Stimulated activated naive CD4-positive, alpha-beta T cell treated with Interleukin-2 at 50 U/mL for 16 hours (primary cell): ENCODE measurements around the gene SKP1.

ENCODE experiments used
- DNase-seq: peaks from one replicate; lab custom pipeline; 2025; lab: John Stamatoyannopoulos, UW

Gene SKP1

DNA sequence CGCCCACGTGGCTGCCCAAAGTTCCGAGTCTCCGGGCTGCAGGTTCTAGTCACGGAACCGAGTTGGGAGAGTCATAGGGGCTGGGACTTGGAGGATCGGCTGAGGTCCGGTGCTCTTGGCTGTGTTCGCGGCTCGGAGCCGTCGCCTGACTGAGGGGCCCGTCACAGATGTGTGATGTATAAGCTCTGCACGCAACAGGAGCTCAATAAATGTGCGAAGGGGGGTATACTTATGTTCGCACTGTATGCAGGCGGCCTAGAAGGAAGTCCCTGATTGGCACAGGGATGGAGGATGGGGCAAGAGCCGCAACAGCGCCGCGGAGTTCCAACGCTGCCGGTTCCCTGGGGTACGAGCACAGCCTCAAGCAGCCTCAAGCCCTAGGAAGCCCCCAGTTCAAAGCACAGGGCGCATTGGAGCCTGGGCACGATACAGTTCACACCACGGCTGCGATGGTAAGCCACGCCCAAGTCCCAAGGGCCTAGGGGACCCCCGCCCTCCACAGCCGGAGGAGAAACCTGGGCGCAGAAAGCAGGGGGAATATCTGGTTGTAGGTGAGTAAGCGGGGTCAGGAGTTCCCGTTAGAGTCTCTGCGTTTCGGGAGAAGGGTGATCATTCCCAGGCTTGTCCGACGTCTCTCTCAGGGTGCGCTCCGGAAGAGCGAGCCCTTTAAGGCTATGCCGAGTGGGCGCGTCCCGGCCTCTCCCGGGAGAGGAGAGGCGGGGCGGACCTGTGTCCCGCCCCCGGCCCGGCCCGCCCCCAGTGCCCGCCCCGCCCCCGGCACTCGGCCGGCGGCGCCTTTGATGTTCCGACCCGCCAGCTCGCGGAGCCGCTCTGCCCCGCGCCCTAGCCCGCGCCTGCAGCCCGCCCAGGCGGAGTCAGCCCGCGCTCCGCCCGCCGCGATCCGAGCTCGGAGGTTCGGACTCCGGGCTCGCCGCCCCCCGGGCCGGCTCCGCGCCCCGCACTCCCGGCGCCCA, 62.6 kb downstream of the SKP1 start, which contains the start of gene TCF7:
TSS of gene TCF7 (plus strand) at position 780 of the 974 bp plus-strand sequence. CDS start 226 bp downstream, outside the sequence.
- peak; percentile 64 for DNase-seq

DNA sequence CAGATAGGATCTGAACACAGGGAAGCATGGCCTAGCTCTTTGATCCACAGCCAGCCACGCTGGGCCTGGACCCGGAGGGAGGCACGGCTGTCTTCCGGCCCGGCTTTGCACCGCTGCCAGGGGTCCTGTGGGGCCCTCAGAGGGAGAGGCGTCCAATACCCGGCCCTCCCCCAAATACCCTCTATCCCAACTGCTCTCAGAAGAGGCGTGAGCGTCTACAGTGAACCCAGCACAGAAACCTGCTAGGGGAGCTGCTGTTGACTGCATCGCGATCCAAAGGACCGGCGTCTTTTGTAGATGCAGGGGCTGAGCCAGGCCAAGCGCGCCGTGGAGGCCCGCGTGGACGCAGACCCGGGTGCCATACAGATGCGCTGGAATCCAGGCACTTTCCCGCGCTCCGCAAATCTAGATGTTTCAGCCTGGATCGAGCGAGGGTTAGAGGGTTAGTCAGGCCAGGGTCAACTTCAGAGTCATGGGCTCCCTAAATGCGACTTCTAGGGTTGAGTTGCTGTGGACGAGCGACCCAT, 63.3 kb downstream of the SKP1 start:
- no peak for DNase-seq

DNA sequence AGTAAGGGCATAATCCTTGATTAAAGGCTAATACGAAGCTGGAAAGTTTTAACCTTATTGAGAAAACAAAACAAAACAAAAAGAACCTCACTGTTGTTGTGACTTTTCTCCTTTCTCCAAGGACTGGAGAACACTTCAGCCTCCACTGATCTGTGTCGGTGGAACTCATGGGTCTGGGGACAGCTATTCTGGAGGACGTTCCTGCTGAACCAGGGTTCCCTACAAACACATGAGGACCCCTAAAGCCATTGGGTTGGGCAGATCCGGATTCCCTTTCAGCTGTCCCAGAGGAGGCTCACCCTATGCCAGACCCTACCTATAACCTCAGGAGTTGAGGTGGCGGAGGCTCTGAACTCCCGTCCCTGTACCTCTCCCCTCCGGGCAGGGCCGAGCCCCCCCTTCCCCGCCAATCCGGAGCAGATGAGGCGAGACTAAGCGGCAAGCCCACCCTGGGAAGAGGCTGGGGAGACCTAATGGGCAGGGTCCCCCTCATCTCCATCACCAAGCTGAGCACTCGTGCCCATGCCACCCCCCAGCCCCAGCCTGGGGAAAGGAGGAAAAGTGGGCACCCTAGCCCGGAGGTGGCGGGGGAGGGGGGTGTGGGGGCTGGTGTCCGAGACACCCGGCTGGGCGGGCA, 63.9 kb downstream of the SKP1 start:
- DNase-seq: no peak

DNA sequence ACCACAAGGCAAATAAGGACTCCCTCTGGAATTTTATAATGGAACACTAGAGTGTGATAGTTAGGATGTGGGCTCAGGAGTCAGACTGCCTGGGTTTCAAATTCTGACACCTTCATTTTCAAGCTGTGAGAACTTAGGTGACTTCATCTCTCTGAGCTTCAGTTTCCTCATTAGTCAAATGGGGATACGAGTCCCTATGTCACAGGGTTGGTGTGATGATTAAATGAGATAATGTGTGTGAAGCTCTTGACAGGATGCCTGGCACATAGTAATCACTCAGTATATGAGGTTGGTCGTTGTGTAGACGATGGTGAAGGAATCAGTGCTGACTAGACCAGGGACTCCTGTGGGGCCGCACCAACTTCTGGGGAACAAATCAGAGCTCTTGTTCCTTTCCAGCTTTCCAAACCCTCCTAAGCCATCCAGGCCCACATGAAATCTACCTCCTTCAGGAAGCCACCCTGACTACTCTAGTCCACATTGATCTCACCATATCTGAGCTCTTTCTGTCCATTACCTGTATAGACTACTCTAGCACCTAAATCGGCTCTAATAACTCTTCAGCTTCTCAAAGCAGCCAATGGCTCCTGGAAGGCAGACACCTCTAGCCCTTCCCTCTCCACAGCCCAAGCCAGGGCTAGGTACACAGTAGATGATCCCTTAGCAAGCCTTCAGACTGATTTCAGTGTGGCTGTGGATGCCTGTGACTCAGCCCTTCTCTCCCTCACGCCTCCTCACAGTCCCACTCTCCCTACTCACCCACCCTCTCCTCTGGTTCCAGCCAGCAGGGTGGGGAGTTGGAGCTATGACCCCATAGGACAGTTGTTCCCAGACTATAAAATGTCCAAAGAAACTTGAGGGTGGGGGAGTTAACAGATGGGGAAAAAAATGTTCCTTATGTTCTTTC, 64.8 kb downstream of the SKP1 start:
- DNase-seq: peak; percentile 26

DNA sequence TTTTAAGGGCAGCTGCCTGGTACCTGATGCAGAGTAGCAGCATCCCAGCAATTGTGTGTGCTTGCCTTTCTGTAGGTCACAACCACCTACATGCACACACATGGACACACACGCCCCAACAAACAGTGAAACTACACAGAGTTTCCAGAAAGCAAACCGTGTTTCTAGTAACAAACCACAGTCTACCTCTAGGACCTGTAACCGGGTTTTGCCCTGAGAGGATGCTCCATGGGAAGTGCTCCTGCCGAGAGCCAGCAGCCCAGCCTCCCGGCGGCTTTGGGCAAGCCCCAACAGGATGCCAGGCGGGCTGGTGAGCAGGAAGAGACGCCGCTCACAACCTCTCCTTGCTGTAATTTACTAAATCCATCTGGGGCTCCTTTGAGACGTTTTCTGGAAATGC, 66.4 kb downstream of the SKP1 start:
- no peak for DNase-seq

DNA sequence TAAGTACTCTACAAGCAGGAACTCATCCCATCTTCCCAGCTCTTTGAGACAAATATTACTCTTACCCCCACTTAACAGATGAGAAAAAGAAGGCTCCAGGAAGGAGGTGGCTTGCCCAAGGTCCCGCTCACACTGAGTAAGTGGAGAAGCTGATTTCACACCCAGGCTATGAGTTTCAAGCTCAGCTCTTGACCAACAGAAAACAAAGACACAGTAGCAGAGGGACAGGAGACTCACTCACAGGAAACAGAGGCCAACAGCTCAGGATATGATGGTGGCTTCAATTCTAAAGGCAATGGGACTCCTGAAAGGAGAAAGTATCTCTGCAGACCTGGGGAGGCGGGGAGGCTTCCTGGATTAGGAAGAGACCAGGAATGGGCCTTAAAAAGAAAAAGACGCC, 69.0 kb downstream of the SKP1 start:
- DNase-seq: no peak

DNA sequence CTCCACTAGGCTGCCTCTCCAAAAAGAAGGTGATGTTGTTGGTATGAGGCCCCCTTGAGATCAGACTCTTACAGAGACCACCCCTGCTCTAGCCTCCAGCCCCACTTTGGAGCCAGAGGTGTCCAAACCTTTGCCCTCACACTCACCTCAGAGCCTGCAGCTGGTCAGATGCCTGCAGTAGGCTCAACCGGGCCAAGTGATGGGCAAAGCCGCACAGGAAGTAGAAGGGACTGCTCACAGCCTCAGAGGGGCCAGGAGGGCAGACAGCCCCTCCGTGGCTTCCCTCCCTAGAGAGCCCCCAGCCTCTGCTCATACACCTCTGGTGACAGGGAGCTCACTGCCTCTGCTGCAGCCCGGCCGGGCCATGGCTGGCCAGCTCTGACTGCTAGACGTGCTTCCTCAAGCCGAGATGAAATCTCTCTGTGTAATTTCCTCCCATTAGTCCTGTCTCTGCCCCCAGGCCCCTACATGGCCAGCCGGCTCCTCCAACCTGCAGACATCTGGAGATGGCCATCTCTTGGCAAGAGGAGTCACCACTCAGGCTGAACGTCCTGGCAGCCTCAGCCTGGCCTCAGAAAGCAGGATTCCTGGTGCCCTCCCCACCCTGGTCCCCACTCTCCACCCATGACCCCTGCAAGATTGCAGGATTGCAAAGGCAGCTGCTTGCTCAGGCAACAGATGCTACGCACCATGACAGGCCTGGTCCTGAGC, 69.6 kb downstream of the SKP1 start:
- DNase-seq: no peak

DNA sequence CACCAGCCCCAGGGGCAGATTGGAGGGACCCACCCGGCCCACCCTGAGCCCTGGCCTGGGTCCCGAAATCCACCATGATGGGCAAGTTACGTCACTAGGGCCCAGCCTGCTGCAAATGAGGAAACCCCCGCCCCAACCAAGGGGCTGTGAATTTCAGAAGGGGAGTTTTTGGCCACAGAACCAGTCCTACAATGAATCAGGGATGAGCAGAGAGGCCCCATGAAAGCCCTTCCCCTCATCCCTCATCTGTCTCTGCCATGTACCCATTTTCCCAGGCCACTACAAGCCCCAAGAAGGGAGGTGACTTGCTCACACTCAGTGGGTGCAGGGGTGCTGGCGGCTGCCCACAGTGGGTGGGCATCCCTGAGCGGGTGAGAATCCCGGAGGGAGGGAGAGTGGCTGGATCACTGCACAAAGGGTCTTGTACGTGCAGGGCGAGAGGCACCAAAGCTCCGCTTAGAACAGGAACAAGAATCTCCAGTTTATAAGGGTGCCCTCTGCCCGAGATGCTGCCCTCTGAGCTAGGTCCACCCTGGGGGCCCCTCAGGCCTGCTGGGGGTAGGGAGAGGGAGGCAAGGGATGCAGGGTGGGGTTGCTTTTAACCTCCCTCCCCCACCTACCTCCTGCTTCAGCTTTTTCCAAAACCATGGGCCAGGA, 72.6 kb downstream of the SKP1 start:
- DNase-seq: peak; percentile 51

DNA sequence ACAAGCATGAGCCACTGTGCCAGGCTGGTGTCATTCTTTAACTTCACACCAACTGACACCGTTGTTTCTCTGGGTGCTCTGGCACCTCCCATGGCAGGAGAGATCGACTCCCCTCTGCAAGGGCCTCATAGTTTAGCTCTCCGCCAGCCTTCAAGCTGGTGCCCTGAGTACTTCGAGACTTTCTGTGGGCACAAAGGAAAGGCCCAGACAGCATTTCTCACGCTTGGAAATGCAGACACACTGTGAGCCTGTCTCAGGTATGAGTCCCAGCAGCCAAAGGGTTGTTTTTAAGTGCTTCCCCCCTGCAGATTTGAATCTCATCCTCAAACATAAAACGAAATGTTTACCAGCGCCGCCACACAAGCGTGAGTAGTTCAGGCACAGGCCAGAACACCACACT, 73.4 kb downstream of the SKP1 start:
- DNase-seq: peak; percentile 44

DNA sequence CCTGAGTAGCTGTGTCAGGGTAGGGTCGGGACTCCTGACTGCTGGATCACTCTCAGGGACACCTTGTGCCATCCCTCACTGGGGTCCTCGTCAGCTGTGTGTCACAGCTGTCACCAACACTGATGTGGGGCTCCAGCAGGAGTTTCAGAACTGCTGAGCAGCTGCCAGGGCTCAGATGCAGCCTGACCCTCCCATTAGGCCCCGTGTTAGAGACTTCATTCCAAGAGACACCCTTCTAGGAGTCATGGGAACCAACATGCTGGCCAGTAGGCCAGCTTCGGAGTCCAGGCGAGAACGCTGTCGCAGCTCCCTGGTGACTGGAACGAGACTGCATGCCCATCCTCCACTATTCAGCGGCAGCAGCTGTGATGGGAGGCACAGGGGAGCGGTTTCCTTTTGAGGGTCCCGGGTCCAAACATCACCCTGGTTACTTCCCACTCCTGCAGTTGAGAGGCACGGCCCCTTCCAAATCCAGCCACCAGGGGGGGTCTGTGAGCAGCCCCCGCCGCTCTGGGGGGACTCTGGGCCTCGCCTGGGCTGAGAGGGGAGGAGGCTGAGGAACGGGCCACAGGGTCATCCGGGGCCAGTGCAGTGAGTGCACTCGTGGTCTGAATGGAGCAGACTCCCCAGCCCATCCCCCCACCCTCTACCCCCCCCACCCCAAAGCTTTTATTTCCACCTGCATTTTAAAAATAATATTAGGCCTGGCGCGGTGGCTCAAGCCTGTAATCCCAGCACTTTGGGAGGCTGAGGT, 74.9 kb downstream of the SKP1 start:
- DNase-seq: peak; percentile 62

DNA sequence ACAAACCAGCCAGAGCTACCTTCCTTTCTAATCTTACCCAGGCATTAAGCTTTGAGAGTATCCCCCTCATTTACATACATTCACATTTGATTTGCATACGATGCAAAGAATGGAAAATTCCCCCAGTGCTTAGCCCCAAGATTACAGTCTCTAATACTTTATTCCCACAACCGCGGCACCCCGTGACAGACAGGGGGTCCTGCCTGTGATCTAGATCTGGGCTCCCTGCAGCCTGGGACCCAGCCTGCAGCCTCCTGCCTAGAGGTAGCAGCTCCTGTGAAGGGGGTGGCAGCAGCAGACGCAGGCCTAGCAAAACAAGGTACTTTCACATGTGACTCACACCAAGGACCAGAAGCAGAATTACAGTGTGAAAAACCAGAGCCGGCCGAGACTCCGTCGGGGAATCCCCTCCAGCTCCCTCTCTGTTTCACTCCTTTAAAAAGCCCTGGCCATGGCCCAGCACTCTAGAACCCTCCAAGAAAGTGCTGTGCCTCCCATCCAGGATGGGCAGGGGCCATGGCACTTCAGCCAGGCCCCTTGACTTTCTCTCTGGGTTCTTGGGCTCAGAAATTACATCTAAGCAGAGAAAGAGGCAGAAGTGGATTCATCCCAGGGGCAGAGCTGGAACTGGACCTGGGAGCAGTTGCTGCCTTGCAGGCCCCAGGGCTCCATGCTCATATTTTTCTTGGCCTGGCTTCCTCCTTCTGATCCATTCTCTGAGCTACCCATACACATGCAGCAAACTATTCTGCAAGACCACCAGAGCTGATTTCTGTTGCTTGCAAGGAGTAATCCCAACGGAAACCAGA, 76.3 kb downstream of the SKP1 start:
- peak; percentile 85 for DNase-seq

DNA sequence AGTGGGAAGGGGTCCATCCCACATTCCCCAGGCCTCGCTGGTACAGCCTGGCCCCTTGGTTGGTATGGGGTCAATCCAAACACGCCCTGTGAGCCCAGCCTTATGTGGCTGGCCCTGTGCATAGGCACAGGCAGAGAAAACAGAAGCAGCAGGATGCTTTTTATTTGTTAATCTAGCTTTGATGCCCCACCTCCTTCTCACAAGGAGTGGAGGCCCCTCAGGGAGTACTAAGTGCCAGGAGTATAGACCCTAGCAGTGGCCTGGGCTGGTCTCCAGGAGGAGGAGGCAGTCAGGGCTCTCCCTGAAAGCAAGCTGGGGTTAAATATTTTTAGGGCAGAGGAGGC, 76.8 kb downstream of the SKP1 start:
- DNase-seq: no peak

DNA sequence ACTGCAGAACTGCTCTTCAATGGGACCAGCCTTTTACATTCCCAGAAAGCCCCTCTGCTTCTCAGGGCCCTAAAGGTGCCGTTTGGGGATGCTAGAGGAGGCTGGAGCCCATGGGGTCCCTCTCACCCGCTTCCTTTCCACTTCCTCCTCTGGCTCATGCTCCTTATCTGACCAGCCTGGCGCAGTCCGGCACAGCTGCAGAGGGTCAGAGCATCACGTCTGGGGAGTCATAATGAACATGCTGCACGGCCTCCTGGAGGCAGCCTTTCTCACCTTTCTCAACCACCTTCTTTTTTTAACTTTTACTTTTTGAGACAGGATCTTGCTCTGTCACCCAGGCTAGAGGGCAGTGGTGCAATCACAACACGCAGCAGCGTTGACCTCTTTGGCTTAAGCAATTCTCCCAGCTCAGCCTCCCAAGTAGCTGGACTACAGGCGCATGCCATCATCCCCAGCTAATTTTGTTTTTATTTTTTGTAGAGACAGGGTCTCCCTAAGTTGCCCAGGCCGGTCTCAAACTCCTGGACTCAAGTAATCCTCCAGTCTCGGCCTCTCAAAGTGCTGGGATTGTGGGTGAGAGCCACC, 77.4 kb downstream of the SKP1 start:
- no peak for DNase-seq
